Parietal lobe (tissue), 2 donors: ENCODE results near the gene CFHR5. TPM values are rescaled to one million over a fixed set of nuclear protein-coding genes. Genes with fewer than 3 reads are reported as not detected.

Experiments
- small RNA-seq: library from RNA; depleted of rRNA; stranded (forward); fragments of <200 nt; gene quantifications from one replicate; pipeline ENCODE3, GENCODE V24; 2014; ENCODE audit warnings: low replicate concordance
- total RNA-seq: library from RNA; depleted of rRNA; stranded (reverse); fragments of >200 nt; gene quantifications from one replicate; pipeline ENCODE4 v1.2.3, GENCODE V29; 2014

Gene CFHR5
- not detected for total RNA-seq

GRCh38 chr1:196977278-196977677 is at the start of gene CFHR5:
CFHR5 (plus strand) TSS chr1:196977556; CDS start chr1:196977665, 109 bp downstream.

GRCh38 chr1:196943568-196943967 is 33.8 kb upstream of the CFHR5 start, which contains the start of gene CFHR2:
CFHR2 (plus strand) TSS chr1:196943738; CDS start chr1:196943881, 143 bp downstream.

Small RNAs within 50 kb of the gene (small RNA-seq; reads per million reads assigned to genes)
- not detected for gene AL139418.1

Other genes starting within 250 kb of the CFHR5 start
- gene CFHR3, start 202.7 kb upstream of the CFHR5 start, total RNA-seq, result not detected
- gene CFHR1, start 157.8 kb upstream of the CFHR5 start, total RNA-seq, result 0.31 TPM
- gene CFHR4, start 89.5 kb upstream of the CFHR5 start, total RNA-seq, result 0.94 TPM
- gene CFHR2, start 33.8 kb upstream of the CFHR5 start, total RNA-seq, result not detected
- gene F13B, start 89.7 kb downstream of the CFHR5 start, total RNA-seq, result not detected
- 16.6 TPM for gene ASPM, start 169.1 kb downstream of the CFHR5 start, total RNA-seq
- 62.6 TPM for gene ZBTB41, start 223.7 kb downstream of the CFHR5 start, total RNA-seq